T-helper 2 cell treated with Interferon-gamma antibody and Interleukin-4, amounts not matched to agents 100 ng/mL and 5 ng/mL, for 36 hours (primary cell): ENCODE measurements around the gene U2AF1L4. TPM values are rescaled to one million over a fixed set of nuclear protein-coding genes. Genes with fewer than 3 reads are reported as not detected.
"Not testable (repeated sequence)": the region's sequence is repeated elsewhere in the genome, so short reads cannot be mapped to it uniquely, and the experiment has no call there.

Source experiments
- intact Hi-C: fragments of 100-400 bp; cut with micrococcal nuclease; formaldehyde crosslinking; loops from one replicate; pipeline ENCODE4 v1.15.1; 2023
- total RNA-seq: library from RNA; stranded (reverse); gene quantifications from 2 replicates; pipeline ENCODE4 v1.2.3, GENCODE V29; 2022

U2AF1L4 gene
- total RNA-seq, 1 donor from 2014 or later, result 24.5 TPM

DNA sequence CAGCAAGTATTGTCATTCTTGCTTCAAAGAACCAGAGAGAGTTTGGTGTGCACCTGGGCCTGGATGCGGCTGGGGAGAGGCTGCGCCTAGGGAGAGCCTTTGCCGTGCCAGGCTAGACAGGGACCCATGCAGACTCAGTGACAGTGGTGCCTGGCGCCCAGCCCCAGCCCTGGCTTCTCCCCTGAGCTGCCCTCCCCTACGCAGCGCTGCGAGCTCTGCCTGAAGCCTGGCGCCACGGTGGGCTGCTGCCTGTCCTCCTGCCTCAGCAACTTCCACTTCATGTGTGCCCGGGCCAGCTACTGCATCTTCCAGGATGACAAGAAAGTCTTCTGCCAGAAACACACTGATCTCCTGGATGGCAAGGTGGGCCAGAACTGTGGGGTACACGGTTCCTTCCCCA, 15.5 kb downstream of the U2AF1L4 start:
- intact Hi-C loops, result no loop called here

- intact Hi-C loops, result no loop called here
Observed at GRCh38 chr19:35729021-35729420, 16.2 kb downstream of the U2AF1L4 start.

GRCh38 chr19:35727956-35728706, 17.1 kb downstream of the U2AF1L4 start:
- intact Hi-C loops, result no loop called here

- intact Hi-C loops, result no loop called here
Observed at GRCh38 chr19:35727053-35727955, 17.9 kb downstream of the U2AF1L4 start.

GRCh38 chr19:35725216-35725861, 19.9 kb downstream of the U2AF1L4 start:
- intact Hi-C loops, result no loop called here

- intact Hi-C loops, result no loop called here
Observed at GRCh38 chr19:35724560-35724959, 20.7 kb downstream of the U2AF1L4 start.

- intact Hi-C loops, result not testable (repeated sequence)
Observed at GRCh38 chr19:35724132-35724531, 21.1 kb downstream of the U2AF1L4 start.

- intact Hi-C loops, result no loop called here
Observed at GRCh38 chr19:35723671-35724070, 21.5 kb downstream of the U2AF1L4 start.

GRCh38 chr19:35722897-35723296, 22.3 kb downstream of the U2AF1L4 start:
- intact Hi-C loops, result no loop called here

- intact Hi-C loops, result no loop called here
Observed at GRCh38 chr19:35722461-35722860, 22.8 kb downstream of the U2AF1L4 start.

GRCh38 chr19:35721374-35721773, 23.8 kb downstream of the U2AF1L4 start:
- intact Hi-C loops, result no loop called here

- intact Hi-C loops, result no loop called here
Observed at GRCh38 chr19:35720648-35721047, 24.6 kb downstream of the U2AF1L4 start.

DNA sequence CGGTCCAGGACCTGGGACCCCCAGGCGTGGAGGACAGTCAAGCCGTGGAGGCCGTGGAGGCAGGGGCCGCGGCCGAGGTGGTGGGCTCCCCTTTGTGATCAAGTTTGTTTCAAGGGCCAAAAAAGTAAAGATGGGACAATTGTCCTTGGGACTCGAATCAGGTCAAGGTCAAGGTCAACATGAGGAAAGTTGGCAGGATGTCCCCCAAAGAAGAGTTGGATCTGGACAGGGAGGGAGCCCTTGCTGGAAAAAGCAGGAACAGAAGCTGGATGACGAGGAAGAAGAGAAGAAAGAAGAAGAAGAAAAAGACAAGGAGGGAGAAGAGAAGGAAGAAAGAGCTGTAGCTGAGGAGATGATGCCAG, 25.1 kb downstream of the U2AF1L4 start:
- intact Hi-C loops, result no loop called here

DNA sequence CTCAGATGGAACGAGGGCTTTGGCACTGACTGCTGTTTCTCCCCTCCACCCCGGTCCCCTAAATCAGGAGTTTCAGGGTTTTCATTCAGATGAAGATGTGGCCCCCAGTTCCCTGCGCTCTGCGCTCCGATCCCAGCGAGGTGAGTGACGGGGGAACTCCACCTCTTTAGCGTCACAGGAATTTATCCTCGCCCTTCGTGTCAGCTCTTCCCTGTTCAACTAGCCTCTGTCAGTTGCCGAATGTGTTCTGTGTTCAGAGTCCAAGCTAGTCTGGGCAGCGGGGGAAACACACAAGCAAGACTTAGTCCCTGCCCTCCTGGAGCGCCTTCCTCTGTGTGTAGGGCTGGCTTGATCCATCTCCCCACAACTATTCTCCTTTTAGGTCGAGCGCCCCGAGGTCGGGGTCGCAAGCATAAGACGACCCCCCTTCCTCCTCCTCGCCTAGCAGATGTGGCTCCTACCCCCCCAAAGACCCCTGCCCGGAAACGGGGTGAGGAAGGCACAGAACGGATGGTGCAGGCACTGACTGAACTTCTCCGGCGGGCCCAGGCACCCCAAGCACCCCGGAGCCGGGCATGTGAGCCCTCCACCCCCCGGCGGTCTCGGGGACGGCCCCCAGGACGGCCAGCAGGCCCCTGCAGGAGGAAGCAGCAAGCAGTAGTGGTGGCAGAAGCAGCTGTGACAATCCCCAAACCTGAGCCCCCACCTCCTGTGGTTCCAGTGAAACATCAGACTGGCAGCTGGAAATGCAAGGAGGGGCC, 25.6 kb downstream of the U2AF1L4 start:
- intact Hi-C loops, result loop anchor here (5.0 to 10.0 kb wide), 2 partner anchors 172 to 395 kb away; partner anchors contain the start of genes OVOL3, POLR2I, TBCB and TMEM147

GRCh38 chr19:35718345-35719041, 26.7 kb downstream of the U2AF1L4 start:
- intact Hi-C loops, result loop anchor here (5.0 to 10.0 kb wide), 2 partner anchors 171 to 396 kb away; partner anchors contain the start of genes OVOL3, POLR2I, TBCB and TMEM147

GRCh38 chr19:35717665-35718344, 27.4 kb downstream of the U2AF1L4 start, which contains the start of gene KMT2B:
Gene KMT2B (plus strand): TSS chr19:35718003. CDS start chr19:35718019, 16 bp downstream.
- intact Hi-C loops, result loop anchor here (1.0 to 10.0 kb wide), 11 partner anchors 16 to 397 kb away; partner anchors contain the start of genes COX6B1, LIN37, OVOL3 and POLR2I

GRCh38 chr19:35716801-35717664, 28.2 kb downstream of the U2AF1L4 start:
- intact Hi-C loops, result loop anchor here (1.0 to 10.0 kb wide), 11 partner anchors 15 to 398 kb away; partner anchors contain the start of genes COX6B1, LIN37, OVOL3 and POLR2I
